Activated CD8-positive, alpha-beta T cell treated with anti-CD3 and anti-CD28 coated beads, Interleukin-2, amount 10 ng/mL, durations not matched to agents 7 days and 5 days (primary cell): ENCODE results near the gene NLRP12. TPM values are rescaled to one million over a fixed set of nuclear protein-coding genes. Genes with fewer than 3 reads are reported as not detected.
"Not testable (repeated sequence)": the region's sequence is repeated elsewhere in the genome, so short reads cannot be mapped to it uniquely, and the experiment has no call there.

Experiments
- ATAC-seq: fragments of 150-1000 bp; cut with Tn5 transposase; one replicate; pipeline ENCODE4 v1.10.0; 2021; ENCODE audit warnings: moderate library complexity
- CTCF ChIA-PET: fragments of 350-600 bp; sonication (Branson Sonifier 250); formaldehyde crosslinking; loops from one replicate; lab custom pipeline; 2021; ENCODE audit warnings: antibody characterized with exemption; lab: Charles Lee
- POLR2A ChIA-PET: fragments of 350-600 bp; sonication (Branson Sonifier 250); formaldehyde crosslinking; loops from one replicate; lab custom pipeline; 2021; ENCODE audit warnings: antibody characterized with exemption; lab: Charles Lee
- DNase-seq: peaks from one replicate; pipeline ENCODE4 v3.0.0-alpha.2; 2020
- H3K27ac Mint-ChIP-seq: one replicate; pipeline ENCODE4 v1.8.0; 2021; ENCODE audit warnings: mild to moderate bottlenecking, mixed read lengths
- H3K27me3 Mint-ChIP-seq: one replicate; pipeline ENCODE4 v1.8.0; 2021; ENCODE audit warnings: low read depth, mixed read lengths
- H3K36me3 Mint-ChIP-seq: one replicate; pipeline ENCODE4 v1.8.0; 2021; ENCODE audit warnings: low read depth, mixed read lengths
- H3K4me1 Mint-ChIP-seq: one replicate; pipeline ENCODE4 v1.8.0; 2021; ENCODE audit warnings: low read depth, mixed read lengths
- H3K4me3 Mint-ChIP-seq: one replicate; pipeline ENCODE4 v1.8.0; 2021; ENCODE audit warnings: mild to moderate bottlenecking, mixed read lengths
- H3K9me3 Mint-ChIP-seq: one replicate; pipeline ENCODE4 v1.8.0; 2022; ENCODE audit warnings: mixed read lengths; ENCODE audit not compliant: insufficient read depth
- microRNA-seq: library from miRNA; unstranded; fragments of <30 nt; microRNA quantifications from one replicate; pipeline ENCODE4 v1.2.0, GENCODE V29; 2022
- total RNA-seq, 2 experiments: library from RNA; stranded (reverse); gene quantifications; one replicate each; pipeline ENCODE4 v1.2.3, GENCODE V29; 2021

Gene NLRP12
- total RNA-seq, 2 experiments from 2014 or later: not detected

DNA sequence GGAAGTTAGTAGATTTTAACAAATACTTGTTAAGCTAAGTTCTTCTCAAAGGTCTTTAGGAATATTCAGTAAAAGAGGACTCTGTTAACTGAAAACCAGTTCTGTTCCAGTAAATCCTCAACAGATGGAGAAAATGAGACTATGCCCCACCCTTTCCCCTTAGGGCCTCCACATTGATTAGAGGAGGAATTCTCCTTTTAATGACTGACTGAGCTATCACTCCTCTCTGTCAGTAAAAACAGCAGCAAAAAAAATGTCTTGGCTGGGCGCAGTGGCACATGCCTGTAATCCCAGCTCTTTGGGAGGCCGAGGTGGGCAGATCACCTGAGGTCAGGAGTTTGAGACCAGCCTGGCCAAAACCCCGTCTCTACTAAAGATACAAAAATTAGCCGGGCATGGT, 50.1 kb downstream of the NLRP12 start:
- POLR2A ChIA-PET: no interaction called here
- H3K36me3 Mint-ChIP-seq: no peaks in the 10 kb centered on the region

DNA sequence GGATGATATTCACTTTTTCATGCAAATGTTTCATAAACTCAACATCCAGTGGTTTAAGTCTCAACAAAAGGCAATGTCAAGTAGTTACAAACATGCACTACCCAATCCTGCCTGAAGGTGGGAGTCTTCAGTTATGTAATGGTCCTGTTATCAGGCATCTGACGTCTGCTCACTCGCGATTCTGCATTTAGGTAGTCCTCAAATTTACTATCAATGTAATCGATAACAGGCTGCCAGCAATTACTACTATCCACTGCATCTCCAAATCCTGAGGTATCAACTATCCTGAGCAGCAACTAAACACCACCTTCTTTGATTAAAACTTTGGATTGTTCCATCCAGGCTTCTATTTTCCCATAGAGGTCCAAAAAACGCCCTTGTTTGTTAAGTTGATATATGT, 51.2 kb downstream of the NLRP12 start:
- no peak overlapping the region for H3K4me3 Mint-ChIP-seq
- CTCF ChIA-PET: interaction anchor here (1.0 to 2.9 kb wide), 3 partner anchors 20 to 251 kb away, joined by 3 to 14 read pairs (median 5); no protein-coding TSS in a partner anchor
- no peaks in the 10 kb centered on the region for H3K9me3 Mint-ChIP-seq
- no peak overlapping the region for H3K27ac Mint-ChIP-seq
- H3K4me1 Mint-ChIP-seq: no peaks in the 10 kb centered on the region
- H3K27me3 Mint-ChIP-seq: no peaks in the 10 kb centered on the region
- ATAC-seq (no peak), DNase-seq (peak; percentile 70)
- POLR2A ChIA-PET: no interaction called here
- H3K36me3 Mint-ChIP-seq: no peaks in the 10 kb centered on the region

More for the DNA sequence above, 50.1 kb downstream of the NLRP12 start:
- Mint-ChIP-seq H3K27ac (no peak overlapping the region), H3K4me1 (no peaks in the 10 kb centered on the region), H3K27me3 (no peaks in the 10 kb centered on the region), H3K4me3 (no peak overlapping the region), H3K9me3 (no peaks in the 10 kb centered on the region)
- DNase-seq (no peak), ATAC-seq (no peak)
- CTCF ChIA-PET: interaction anchor here (0.9 to 2.9 kb wide), 2 partner anchors 19 to 250 kb away, joined by 4 to 14 read pairs; no protein-coding TSS in a partner anchor

DNA sequence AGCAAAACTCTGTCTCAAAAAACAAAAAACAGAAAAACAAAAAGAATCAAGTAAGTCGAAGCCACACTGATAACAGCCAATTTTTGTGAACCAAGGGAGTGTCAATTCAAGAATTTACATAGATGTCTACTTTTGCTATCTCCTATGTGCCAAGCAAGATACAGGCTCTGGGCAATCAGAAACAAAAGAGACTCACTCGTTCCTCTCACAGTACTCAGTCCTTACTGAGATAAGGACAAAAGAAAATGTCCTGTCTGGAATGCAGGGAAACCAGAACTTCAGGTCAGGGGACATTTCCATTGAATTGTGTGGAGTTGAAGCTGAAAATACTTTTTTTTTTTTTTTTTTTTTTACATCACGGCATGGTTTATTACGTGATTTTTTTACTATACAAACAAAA, 53.0 kb downstream of the NLRP12 start:
- Mint-ChIP-seq H3K4me1 (no peaks in the 10 kb centered on the region), H3K27me3 (no peaks in the 10 kb centered on the region), H3K4me3 (no peak overlapping the region), H3K9me3 (no peaks in the 10 kb centered on the region), H3K27ac (no peak overlapping the region), H3K36me3 (no peaks in the 10 kb centered on the region)
- DNase-seq (no peak), ATAC-seq (no peak)
- POLR2A ChIA-PET: no interaction called here
- CTCF ChIA-PET: interaction anchor here (1.8 kb wide), 1 partner anchor 253 kb away, joined by 5 read pairs; no protein-coding TSS in a partner anchor

DNA sequence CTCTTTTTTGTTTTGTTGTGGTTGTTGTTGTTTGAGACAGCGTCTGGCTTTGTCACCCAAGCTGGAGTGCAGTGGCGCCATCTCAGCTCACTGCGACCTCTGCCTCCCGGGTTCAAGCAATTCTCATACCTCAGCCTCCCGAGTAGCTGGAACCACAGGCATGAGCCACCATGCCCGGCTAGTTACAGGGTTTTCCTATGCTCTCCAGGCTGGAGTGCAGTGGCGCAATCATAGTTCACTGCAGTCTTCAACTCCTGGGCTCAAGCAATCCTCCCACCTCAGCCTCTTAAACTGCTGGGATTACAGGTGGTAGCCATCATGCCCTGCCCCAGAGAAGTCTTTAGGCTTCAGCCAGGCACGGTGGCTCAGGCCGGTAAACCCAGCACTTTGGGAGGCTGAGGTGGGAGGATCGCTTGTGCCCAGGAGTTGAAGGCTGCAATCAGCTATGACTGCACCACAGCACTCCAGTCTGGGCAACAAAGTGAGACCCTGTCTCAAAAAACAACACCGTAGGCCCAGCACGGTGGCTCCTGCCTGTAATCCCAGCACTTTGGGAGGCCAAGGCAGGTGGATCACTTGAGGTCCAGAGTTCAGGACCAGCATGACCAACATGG, 54.3 kb downstream of the NLRP12 start:
- CTCF ChIA-PET: interaction anchor here (1.4 to 1.9 kb wide), 2 partner anchors 23 to 260 kb away, joined by 4 to 6 read pairs; no protein-coding TSS in a partner anchor
- ATAC-seq, H3K27me3 Mint-ChIP-seq, H3K9me3 Mint-ChIP-seq, POLR2A ChIA-PET, H3K4me3 Mint-ChIP-seq, H3K27ac Mint-ChIP-seq, H3K36me3 Mint-ChIP-seq, DNase-seq, H3K4me1 Mint-ChIP-seq: not testable (repeated sequence)

DNA sequence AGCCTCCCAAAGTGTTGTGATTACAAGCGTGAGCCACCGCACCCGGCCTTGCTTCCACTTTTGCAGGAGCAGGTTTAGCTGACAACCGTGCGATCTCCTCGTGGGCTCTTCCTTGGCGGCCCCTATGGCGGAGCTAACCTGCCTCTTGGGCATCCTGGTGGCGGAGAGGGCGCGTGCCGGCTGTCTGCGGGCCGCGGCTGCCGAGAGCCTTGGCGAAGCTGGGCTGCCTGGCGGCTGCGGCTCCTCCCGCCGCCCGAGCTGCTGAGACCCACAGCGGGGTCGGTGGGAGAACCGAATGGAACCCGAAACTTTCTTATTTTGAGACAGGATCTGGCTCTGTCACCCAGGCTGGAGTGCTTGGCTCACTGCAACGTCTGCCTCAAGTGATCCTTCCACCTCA, 55.7 kb downstream of the NLRP12 start:
- ChIA-PET POLR2A (no interaction called here), CTCF (interaction anchor here (1.4 kb wide), 1 partner anchor 262 kb away, joined by 4 read pairs; no protein-coding TSS in a partner anchor)
- no peak overlapping the region for H3K27ac Mint-ChIP-seq
- H3K4me1 Mint-ChIP-seq: no peaks in the 10 kb centered on the region
- DNase-seq: no peak
- no peak for ATAC-seq
- no peaks in the 10 kb centered on the region for H3K27me3 Mint-ChIP-seq
- H3K4me3 Mint-ChIP-seq: no peak overlapping the region
- H3K9me3 Mint-ChIP-seq: peaks cover 3% of the 10 kb centered on the region
- no peaks in the 10 kb centered on the region for H3K36me3 Mint-ChIP-seq

DNA sequence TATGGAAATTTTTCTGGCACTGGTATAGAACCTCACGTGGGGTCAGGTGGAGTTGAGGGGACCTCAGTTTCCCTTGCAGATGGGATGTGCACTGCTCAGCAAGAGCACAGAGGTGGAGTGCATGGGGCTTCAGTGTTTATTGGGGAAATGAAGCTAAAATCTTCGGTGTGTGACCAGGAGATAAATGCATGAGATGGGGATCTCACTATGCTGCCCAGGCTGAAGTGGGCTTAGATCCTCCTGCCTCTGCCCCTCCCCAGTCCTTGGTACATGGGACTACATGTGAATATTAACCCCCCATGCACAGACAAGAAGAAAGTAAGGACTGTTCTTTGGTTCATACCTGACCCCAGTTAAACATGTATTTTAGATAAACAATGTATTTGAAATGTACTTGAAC, 65.1 kb downstream of the NLRP12 start:
- H3K27me3 Mint-ChIP-seq, H3K9me3 Mint-ChIP-seq, H3K36me3 Mint-ChIP-seq, H3K4me1 Mint-ChIP-seq, ATAC-seq, H3K27ac Mint-ChIP-seq, DNase-seq, POLR2A ChIA-PET, H3K4me3 Mint-ChIP-seq, CTCF ChIA-PET: not testable (repeated sequence)

Small RNAs within 50 kb of the gene (microRNA-seq; reads per million reads assigned to microRNA genes)
- gene MIR1283-2 (not detected), gene MIR371A (not detected), gene MIR372 (not detected), gene MIR373 (not detected), gene MIR516A1 (not detected), gene MIR516A2 (not detected), gene MIR519A1 (not detected), gene MIR521-1 (not detected), gene MIR522 (not detected), gene MIR527 (not detected)

Other genes starting within 250 kb of the NLRP12 start
- not detected for gene DPRX, start 192.3 kb downstream of the NLRP12 start, total RNA-seq
- 10 to 100 TPM; 92.9 to 98.1 TPM for gene MYADM, start 43.6 kb upstream of the NLRP12 start, total RNA-seq
- not detected for gene PRKCG, start 57.9 kb upstream of the NLRP12 start, total RNA-seq
- gene CACNG7, start 85.0 kb upstream of the NLRP12 start, total RNA-seq: not detected
- gene CACNG8, start 138.6 kb upstream of the NLRP12 start, total RNA-seq: not detected
- gene CACNG6, start 167.3 kb upstream of the NLRP12 start, total RNA-seq: not detected
- gene VSTM1, start 239.6 kb upstream of the NLRP12 start, total RNA-seq: not detected